ENCODE results near the gene ELF1. TPM values are rescaled to one million over a fixed set of nuclear protein-coding genes. Genes with fewer than 3 reads are reported as not detected.

The ELF1 gene
- total and polyA plus RNA-seq, 2 experiments from 2014 or later: 22.2 to 36.8 TPM

- Histone ChIP-seq H3K4me1 (ENCODE audit: low read depth) (peaks cover 6% of the 10 kb centered on the region), H3K36me3 (no peaks in the 10 kb centered on the region), H3K4me3 (no peak overlapping the region), H3K9me3 (ENCODE audit: low read depth) (no peaks in the 10 kb centered on the region), H3K27me3 (no peaks in the 10 kb centered on the region), H3K27ac (no peak overlapping the region)
- DNase-seq (ENCODE audit: low read depth in 1 of 2, low spot score in 1 of 2): peak in 1 of 2 donors; percentile 35
- no peak for TF ChIP-seq CTCF (IDR thresholded peaks at IDR 0.05; ENCODE audit: low read depth, low read length)
Observed at GRCh38 chr13:41004875-41005693, 14.0 kb downstream of the ELF1 start.

GRCh38 chr13:41002606-41003005 is 16.5 kb downstream of the ELF1 start:
- Histone ChIP-seq H3K4me1 (ENCODE audit: low read depth) (peaks cover 6% of the 10 kb centered on the region), H3K27me3 (no peaks in the 10 kb centered on the region), H3K4me3 (no peak overlapping the region), H3K27ac (no peak overlapping the region), H3K9me3 (ENCODE audit: low read depth) (no peaks in the 10 kb centered on the region), H3K36me3 (no peaks in the 10 kb centered on the region)
- no peak for DNase-seq (ENCODE audit: low read depth in 1 of 2, low spot score in 1 of 2)
- TF ChIP-seq CTCF (IDR thresholded peaks at IDR 0.05; ENCODE audit: low read depth, low read length): no peak

GRCh38 chr13:41001695-41002094 is 17.4 kb downstream of the ELF1 start:
- DNase-seq (ENCODE audit: low read depth in 1 of 2, low spot score in 1 of 2): no peak
- Histone ChIP-seq H3K4me1 (ENCODE audit: low read depth) (peaks cover 6% of the 10 kb centered on the region), H3K27me3 (no peaks in the 10 kb centered on the region), H3K36me3 (no peaks in the 10 kb centered on the region), H3K27ac (no peak overlapping the region), H3K4me3 (no peak overlapping the region), H3K9me3 (ENCODE audit: low read depth) (no peaks in the 10 kb centered on the region)
- no peak for TF ChIP-seq CTCF (IDR thresholded peaks at IDR 0.05; ENCODE audit: low read depth, low read length)

GRCh38 chr13:40999416-40999815 is 19.7 kb downstream of the ELF1 start:
- Histone ChIP-seq H3K27ac (no peak overlapping the region), H3K4me3 (no peak overlapping the region), H3K4me1 (ENCODE audit: low read depth) (peaks cover 1% of the 10 kb centered on the region), H3K36me3 (no peaks in the 10 kb centered on the region), H3K9me3 (ENCODE audit: low read depth) (no peaks in the 10 kb centered on the region), H3K27me3 (no peaks in the 10 kb centered on the region)
- TF ChIP-seq CTCF (IDR thresholded peaks at IDR 0.05; ENCODE audit: low read depth, low read length): no peak
- DNase-seq (ENCODE audit: low read depth in 1 of 2, low spot score in 1 of 2): no peak

- H3K4me1 ChIP-seq (ENCODE audit: low read depth): peaks cover 3% of the 10 kb centered on the region
- no peak for TF ChIP-seq CTCF (IDR thresholded peaks at IDR 0.05; ENCODE audit: low read depth, low read length)
- no peak for DNase-seq (ENCODE audit: low read depth in 1 of 2, low spot score in 1 of 2)
- H3K9me3 ChIP-seq (ENCODE audit: low read depth): no peaks in the 10 kb centered on the region
- H3K36me3 ChIP-seq: no peaks in the 10 kb centered on the region
- H3K27me3 ChIP-seq: no peaks in the 10 kb centered on the region
- H3K4me3 ChIP-seq: no peak overlapping the region
- H3K27ac ChIP-seq: no peak overlapping the region
Observed at GRCh38 chr13:40996426-40997092, 22.6 kb downstream of the ELF1 start.

Data from cardiac muscle cell (in vitro differentiated cells and primary cell).